Stimulated activated CD8-positive, alpha-beta memory T cell treated with anti-CD3 and anti-CD28 coated beads, Interleukin-7, amount 100 ng/mL, for 1 hour (primary cell): ENCODE data around the gene CSTF1.
"Not testable (repeated sequence)": the region's sequence is repeated elsewhere in the genome, so short reads cannot be mapped to it uniquely, and the experiment has no call there.

Experiments
- DNase-seq, 2 donors: peaks; one replicate each; pipeline ENCODE4 v3.0.0-alpha.2; 2020; ENCODE audit warnings: low read depth in 2 of 2

Gene CSTF1

DNA sequence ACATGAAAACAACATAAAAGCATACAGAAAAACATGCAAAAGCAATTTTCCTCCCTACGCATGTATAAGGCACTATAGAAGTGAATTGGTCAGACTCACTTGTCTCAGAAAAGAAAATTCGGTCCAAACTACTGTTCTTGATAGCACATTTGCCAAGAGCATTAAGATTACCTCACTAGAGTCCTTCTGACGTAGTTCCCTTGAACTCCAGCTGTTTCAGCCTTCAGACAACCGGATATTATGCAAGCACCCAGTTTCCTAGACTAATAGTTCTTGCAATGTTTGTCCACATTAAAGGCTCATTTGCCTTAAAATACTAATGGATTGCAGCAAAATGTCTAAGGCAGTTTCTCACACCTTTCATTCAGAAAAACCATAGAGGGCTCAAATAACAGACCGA is 17.1 kb downstream of the CSTF1 start:
- DNase-seq: no peak

DNA sequence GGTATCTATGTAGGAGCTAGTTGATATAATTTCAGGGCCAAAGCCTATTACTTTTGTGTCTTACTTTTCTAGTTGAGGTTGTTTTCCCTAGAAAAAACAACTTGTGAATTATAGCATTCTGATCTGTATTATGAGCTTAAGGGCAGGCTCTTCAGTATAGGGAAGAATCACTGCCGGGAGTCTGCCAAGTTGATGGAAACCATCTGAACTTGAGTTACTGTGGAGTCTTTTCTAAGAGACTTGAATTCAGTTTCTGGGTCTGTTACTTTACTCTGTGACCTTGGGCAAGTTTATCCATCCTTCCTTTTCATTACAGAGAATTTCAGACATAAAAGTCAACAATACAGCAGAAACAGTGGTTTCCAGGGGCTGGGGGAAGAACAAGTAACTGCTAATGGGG is 17.5 kb downstream of the CSTF1 start:
- no peak for DNase-seq

DNA sequence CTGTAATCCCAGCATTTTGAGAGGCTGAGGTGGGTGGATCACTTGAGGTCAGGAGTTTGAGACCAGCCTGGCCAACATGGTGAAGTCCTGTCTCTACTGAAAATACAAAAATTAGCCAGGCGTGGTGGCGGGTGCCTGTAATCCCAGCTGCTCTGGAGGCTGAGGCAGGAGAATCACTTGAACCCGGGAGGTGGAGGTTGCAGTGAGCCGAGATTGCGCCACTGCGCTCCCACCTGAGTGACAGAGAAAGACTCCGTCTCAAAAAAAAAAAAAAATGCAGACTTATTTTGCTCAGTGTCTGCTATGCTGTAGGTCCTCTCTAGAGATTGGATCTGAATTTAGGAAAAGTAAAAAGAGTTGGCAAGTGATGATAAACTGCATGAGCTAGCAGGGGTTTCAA is 18.8 kb downstream of the CSTF1 start:
- not testable (repeated sequence) for DNase-seq

DNA sequence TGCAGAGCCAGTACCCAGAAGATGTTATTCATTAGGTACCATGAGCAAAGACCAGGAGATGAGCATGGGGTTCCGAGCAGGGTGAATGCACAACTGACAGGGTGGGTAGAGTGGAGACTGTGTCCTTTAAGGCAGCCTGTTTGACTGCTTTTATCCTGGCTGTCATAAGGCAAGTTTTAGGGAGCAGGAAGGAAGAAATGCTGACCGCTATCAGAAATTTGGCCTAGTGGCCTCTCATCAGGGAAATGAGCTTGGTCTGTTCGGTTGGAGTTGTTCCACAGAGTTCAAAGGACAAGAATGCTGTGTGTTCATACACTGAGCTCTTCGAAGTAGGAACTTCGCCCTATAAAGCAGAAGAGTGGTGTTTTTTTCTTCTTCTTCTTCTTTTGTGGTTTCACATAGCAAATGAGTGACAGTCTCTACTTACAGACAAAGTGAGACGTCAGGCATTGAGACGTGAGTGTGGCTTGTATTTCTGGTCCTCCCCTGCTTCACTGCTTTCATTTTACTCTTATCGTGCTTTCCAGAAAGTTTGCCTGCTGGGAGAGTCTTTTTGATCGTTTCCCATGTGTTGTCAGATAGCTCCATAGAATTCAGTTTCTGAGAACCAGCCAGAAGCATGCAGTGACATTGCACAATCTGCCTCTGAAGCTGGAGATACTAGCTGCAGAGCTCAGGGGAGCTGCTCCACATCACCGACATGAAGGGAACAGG is 19.5 kb downstream of the CSTF1 start, which contains the start of gene CASS4:
CASS4 (plus strand) TSS at position 502 of the 714 bp plus-strand sequence; CDS start at position 701, 199 bp downstream.
- no peak for DNase-seq

DNA sequence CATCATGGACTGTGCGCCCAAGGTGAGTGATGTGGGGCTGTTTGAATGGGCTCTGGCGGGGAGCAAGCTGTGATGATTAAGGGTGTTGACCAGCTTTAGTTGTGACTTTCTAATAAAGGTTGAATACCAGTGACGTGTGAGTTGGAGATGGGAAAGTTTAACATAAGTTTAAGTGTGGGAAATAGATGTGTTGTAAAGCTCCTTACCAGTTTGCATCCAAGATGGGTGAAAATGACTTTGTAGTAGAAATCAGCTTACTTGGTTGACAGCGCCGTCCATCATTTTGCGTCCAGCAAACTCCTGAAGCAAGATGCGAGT is 20.0 kb downstream of the CSTF1 start:
- DNase-seq: no peak

DNA sequence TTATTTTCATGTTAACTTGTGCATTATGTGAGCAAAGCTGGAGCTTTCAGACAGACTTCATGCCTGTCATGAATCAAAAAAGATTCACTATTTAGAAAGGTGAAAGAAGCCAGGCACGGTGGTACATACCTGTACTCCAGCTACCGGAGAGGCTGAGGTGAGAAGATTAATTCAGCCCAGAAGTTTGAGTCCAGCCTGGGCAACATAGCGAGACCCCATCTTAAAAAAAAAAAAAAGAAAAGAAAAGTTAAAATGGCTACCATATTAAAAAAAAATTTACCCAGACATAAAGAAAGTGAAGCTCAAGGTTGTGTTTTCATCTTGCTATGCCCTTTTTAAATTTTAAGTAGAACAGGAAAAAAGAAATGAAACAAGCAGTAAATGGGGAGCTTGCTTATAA is 20.5 kb downstream of the CSTF1 start:
- DNase-seq: no peak

DNA sequence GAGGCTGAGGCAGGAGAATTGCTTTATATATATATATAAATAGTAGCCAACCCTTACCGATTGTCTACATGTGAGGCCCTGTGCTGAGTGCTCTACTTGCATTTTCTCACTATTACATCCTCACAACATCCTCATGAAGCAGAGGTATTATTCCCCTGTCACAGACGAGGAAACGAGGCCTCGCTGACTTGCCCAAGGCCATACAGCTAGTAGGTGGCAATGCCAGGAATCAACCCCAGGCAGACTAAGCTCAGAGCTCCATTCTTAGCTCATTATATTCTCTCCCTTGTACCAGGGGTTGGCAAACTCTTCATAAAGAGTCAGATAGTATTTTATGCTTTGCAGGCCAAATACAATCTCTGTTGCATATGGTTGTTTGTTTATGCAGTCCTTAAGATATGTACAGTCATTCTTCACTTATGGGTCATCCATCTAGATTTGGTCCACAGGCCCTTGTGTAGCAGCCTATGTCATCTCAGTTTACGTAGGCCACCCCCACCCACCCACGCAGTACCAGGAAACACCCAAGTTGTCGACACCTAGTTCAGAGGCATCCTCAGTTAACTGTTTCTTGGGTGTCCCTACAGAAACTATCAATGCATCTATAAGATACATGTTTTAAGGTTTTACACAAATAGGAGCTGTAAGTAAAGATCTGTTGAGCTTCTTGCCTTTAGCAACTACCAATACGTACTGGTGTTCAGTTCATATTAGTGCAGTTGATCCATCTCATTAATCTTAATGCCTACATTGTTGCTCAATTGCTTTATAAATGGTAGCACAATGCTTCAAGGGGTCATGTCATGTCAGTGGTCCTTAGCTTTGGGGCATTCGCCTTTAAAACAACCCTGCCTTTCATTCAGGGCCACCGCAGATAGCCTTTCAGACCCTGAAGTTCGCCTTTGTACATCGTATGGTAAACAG is 22.7 kb downstream of the CSTF1 start:
- no peak for DNase-seq

DNA sequence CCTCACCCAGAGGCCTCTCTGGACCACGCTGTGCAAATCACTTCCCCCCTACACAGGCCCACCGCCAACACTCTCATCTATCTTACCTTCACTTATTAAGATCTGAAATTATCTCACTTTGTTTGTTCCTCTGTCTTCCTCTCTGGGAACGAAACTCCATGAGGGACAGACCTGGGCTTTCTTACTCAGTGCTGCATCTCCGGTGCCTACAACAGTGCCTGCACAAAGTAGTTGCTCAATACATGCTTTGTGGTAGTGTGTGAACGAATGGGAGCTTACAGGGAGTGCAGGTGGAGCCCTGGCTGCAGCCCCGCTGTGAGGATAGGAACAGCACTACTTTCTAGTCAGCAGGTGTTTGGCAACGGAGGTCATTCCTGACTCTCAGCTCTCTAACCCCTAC is 25.0 kb downstream of the CSTF1 start:
- no peak for DNase-seq

DNA sequence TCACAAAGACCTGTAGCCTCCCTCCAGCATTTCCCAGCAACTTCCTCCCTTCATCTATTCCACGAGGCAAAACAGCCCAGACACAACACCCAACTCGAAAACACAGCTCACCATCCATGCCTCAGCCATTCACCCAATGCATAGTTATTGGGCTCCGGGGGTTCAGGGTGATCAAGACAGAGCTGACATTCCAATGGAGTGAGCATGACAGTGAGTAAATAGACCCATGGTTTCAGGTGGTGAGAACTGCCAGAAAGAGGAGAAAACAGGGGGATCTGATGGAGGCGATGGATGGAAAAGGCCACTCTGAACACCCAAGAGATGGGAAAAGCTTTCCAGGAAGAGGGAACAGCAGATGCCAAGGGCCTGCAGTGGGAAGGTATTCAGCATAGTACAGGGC is 25.5 kb downstream of the CSTF1 start:
- no peak for DNase-seq

DNA sequence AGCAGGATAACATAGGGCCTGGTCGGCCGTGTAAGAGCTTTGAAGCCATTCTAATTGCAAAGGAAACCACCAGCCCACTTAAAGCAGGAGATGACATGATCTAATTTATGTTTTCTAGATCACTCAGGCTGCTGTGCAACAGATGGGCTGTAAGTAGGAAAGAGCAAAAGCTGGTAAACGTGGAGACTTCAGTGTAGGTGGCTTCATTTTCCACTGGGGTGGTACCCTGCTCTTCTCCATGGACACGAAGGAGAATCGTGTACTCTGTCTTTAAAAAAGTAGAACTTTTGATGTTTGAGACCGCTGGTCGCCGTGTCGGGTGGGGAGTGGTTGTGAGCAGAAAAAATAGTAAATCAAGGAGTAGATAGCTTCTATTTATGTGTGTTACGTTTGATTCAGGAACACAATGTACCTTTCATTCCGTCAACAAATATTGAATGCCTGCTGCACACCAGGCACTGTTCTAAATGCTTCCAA is 26.0 kb downstream of the CSTF1 start:
- no peak for DNase-seq

DNA sequence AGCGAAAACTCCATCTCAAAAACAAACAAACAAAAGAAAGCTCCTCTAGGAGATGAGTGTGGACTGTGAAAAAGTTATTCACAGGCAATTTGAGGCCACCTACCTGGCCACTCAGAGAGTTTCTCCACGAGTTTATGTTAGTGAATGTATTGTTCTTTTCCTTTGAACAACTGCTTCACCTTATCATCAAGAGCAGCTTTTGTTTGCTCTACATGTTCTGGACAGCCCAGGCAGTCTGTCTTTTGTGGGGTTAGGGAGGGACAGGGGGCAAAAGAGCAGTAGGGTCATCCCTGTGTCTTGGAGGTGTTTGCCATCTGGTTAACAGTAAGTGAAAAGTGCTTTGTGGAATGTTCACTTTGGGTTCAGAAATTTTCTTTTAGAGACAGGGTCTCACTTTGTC is 27.6 kb downstream of the CSTF1 start:
- DNase-seq: no peak

DNA sequence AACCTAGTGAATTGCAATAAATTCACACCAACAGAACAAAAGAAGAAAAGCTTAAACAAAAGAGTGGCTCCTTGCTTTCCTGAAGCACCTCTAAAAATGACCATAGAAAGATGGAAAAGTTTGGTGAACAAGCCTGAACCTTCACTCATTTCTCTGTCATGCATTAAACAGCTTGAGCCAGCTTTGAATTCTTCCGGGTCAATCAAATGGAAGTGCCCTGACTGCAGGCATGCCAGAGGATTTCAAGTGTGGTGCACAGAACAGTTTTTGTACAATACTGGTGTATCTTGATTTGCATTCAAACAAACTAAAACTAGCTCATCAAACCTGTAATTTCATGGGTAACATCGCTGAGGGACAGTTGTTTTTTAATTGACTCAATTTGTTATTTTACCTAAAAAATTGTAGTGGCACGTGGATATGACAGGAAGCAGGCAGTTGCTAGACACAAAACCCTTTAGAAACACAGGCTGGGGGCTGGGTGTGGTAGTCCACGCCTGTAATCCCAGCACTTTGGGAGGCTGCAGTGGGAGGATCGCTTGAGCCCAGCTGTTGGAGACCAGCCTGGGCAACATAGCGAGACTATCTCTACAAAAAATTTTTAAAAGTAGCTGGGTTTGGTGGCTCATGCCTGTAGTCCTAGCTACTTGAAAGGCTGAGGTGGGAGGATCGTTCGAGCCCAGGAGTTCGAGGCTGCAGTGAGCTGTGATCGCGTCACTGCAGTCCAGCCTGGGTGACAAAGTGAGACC is 28.7 kb downstream of the CSTF1 start:
- no peak for DNase-seq

DNA sequence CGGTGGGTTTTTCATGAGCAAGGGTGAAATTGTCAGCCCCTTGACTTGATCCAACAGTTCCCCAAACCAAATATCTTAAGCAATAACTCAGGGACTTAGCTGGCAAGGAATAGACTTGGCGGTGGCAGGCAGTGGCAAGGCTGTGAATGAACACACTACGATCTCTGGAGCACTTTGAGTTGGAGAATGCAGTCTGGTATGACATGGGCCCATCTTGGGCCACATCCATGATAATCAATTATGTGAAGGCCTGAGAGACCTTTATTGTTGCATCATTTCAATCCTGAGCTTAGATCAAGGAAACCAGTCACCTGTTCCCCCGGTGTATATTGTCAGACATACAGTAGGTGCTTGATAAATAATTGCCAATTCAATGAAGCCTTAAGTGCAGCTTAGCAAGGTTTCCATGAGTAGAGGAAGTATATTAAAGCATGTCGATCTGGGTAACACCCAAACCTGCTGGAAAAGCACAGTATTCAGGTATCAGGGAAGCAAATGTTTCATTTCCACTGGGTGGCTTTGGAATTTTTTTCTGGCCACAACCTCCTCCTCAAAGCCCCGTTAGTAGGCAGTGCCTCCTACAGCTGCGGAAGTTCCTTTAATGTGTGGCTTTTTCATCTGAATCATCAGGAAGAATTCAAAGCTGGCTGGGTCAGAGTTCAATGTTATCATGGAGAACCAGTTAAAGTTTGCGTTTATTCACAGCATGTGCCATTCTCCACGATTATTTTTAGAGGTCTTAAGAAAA is 29.8 kb downstream of the CSTF1 start:
- no peak for DNase-seq

DNA sequence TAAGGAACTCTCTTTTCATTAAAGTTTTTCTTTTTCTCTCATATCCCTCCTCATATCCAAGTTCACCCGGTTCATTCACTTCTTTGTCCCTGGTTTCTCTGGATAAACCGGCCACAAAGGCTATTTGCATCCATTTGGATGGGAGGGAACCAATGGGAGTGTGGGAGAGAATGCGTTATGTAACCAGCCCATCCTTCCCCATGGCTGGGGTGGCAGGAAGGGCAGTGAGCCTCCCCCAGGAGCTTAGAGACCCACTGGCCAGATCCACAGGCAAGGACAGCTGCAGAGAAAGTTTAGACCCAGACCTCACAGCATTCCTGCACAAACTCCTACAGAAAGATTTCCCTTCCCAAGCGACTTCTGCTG is 30.4 kb downstream of the CSTF1 start:
- no peak for DNase-seq

DNA sequence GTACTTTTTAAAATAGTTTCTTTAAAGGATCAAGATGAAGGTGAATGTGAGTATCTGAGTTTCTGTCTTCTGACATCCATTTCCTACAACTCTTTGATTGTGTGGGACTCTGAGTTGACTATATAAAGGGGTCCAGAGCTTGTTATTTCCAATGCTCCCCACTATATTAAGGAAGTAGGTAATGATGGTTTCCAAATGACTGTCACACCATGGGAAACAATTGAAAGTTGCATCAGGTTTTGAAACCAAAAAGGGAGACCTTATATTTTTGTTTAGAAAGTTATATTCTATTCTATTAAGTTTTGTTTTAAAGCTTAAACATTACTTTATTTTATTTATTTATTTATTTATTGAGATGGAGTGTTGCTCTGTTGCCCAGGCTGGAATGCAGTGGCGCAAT is 30.8 kb downstream of the CSTF1 start:
- DNase-seq: no peak

DNA sequence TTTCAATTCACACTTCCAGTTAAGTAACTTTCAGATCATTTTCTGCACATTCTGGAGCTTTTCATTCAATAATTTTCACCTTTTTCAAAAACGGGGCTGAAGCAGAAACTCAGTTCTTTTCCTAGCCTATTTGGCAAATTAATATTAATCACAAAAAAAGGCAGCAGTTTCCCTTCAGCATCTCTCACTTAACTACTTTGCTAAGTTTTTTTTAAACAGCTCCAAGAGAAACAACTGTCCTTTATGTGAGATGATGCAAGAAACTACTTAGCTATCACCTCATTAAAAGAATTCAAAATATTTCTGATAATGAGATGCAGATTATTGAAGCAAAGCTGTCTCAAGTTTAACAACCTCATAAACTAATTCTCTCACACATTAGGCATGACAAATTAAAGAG is 31.4 kb downstream of the CSTF1 start:
- no peak for DNase-seq

DNA sequence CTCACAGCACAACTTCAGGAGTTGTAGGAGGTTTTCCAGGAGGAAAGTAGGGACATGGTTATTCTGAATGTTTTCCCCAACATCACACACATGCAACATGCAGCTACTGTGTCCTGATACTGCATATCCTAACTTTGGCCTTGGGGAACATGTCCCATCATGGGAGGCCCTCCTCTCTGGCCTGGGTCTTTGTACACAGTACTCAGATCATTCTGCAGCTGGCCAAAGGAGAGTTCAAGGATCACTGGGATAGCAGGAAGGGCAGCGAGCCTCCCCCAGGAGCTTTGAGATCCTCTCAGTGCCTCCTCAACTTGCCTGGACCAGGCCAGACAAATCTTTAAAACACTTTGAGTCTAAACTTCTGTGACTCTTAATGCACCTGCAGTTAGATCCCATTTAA is 32.5 kb downstream of the CSTF1 start:
- DNase-seq: no peak

DNA sequence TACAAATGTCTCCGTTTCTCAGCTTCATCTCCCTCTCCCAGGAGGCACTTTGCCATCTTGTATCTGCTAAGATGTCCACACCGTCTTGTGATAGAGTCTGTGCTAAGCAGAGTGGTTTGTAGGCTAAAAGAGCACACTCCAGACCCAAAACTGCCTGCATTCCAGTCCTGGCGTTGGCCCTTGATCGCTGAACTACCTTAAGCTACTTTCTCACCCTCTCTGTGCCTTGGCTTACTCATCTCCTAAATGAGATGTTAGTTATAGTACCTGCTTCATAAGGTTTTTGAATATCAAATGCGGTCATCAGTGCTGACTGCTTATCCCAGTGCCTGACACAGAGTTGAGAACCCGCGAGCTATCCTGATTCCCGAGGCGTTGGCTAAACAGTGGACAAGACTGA is 33.6 kb downstream of the CSTF1 start:
- no peak for DNase-seq

DNA sequence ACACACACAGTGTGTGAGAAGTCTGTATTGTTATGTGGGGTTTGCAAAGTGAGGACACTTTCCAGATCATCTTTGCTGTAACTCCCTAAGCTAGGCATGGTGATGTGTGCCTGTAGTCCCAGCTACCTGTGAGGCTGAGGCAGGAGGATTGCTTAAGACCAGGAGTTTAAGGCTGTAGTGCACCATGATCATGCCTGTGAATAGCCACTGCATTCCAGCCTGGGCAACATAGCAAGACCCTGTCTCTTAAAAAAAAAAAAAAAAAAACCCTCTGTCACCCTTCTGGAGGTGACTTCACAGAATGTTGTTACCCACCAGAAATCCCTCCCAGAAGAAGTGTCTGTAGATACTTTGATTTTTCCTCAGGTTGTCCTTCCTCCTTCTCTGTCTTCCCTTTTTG is 34.5 kb downstream of the CSTF1 start:
- no peak for DNase-seq

DNA sequence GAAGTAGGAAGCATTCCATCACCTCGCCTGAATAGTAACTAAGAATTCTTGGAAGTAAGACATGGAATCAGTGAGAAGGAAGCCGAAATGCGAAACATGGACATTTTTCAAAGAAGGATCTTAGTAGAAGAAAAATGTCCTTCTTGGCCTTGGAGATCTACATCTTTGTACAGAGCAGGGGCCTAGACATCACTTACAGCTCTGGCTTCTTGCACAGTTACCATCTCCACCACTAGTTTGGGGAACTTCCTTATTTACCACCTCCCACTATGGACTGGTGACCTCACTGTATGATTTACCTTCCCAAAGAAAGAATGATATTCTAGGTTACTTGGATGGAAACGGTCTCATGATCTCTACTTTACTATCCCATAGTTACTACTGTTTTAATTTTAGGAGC is 35.4 kb downstream of the CSTF1 start:
- DNase-seq: no peak

DNA sequence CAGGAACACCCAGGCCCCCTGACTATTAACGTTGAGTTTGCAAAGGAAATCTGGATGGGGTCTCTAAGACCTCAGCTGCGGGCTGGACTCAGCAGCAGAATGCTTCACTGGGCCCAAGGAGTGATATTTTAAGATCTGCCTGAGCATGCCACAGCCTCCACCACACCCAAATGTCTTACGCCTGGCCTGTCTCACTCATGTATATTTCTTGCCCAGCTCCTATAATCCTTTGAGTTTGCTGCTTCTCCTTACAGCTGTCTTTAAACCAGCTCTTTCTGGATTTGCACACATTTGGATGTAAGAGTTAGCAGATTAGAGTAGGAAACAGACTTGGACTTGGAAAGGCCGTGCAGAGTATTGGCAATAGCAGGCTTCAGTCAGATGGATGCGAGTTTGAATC is 36.0 kb downstream of the CSTF1 start:
- no peak for DNase-seq

DNA sequence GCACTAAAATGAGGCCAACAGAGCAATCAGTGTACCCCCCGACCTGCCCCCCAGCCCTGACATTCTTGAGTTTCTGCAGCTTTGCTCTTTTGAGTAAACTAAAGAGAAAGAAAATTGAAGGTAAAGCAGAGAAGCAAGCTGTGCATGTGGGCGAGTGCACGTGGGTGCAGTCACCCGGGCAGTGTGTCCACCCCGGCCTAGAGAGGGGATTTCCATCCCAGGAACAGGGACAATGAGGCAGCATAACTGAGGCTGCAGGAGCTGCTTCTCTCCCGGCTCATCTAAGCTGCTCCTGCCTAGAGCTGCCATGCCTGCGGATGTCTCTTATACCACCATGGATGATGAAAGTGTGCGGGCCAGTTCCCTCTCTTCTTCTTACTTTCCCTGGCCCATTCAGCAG is 36.4 kb downstream of the CSTF1 start:
- no peak for DNase-seq
